ENCODE results near the gene THAP4.
A peak's percentile ranks its signal among the peaks of the same experiment; 100 is the strongest.

THAP4 gene

DNA sequence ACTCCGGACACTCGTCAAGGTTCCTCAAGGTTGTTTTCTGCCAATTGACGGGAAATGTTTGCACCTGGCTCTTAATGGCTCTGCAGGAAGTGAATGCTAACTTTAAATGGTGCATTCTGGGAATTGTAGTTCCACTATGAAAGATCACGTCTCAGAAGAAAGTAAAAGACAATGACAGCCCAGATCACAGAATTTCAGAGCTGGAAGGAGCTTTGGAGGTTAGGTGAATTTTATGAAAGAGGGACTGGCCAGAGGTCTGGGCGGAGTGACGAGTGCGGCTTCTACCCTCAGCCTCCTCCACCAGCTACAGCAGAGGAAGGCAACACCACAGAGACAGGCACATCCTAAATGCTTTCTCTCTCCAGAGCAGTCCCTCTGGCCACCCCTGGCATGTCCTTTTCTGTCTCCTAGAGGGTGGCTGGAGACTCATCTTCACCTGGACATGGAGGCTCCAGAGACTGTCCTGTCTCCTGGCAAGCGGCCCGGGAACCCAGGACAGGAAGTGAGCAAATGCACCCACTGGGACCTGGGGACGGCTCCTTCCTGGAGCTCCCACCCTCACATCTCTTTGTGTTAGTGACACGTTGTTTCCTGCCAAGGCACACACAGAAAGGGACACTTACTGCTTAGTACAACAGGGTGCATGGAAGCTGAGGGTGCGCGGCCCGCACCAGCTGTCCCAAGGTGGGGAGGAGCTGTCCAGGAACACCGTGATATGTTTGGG lies 19.4 kb downstream of the THAP4 start:
- no peak for DNase-seq
- in situ Hi-C loops (cut with MboI; ENCODE audit: low pct_unique_long_range_greater_than_20kb, low sequenced_read_pairs) = no loop called here

DNA sequence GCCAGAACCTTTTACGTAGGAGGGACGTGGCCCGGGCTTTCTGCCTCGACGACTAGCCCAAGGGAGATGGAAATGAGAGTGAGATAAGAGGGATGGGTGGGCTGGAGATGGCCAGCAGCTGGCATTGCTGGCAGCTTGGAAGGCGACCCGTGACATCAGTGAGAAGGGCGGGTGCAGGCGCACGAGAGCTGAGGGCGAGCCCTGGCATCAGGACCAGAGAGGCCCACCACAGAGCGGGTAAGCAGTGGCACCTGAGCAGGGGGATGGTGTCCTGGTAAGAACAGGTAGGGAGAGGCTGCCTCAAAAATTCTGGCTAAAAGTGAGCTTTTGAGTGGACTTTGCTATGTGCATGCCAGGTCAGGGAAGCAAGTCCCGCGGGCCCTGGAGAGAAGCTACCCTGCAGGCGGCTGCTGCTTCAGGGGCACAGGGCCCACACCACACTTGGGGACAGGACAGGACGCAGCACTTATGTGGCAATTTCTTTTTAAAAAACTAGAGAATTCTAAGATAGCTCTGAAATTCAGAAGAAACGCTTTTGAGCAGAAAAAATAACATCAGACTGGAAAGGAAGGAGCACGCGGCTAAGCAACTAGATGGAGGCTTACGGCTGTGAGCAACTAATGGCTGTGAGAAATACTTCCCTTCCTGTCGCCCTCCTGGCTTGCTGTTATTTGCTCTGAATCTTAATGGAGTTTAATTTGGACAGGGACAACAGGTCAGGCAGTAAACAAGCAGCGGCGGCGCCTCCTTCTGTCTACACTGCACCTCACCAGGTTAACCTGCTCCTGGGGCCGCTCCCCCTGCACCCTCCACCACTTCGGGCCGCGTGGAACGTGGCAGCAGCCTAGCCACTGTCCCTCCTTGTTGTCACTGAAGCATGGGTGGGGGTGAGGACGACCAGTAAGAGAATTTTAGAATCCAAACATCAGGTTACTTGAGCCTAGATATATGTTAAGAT lies 20.5 kb downstream of the THAP4 start:
- in situ Hi-C loops (cut with MboI; ENCODE audit: low pct_unique_long_range_greater_than_20kb, low sequenced_read_pairs) = no loop called here

DNA sequence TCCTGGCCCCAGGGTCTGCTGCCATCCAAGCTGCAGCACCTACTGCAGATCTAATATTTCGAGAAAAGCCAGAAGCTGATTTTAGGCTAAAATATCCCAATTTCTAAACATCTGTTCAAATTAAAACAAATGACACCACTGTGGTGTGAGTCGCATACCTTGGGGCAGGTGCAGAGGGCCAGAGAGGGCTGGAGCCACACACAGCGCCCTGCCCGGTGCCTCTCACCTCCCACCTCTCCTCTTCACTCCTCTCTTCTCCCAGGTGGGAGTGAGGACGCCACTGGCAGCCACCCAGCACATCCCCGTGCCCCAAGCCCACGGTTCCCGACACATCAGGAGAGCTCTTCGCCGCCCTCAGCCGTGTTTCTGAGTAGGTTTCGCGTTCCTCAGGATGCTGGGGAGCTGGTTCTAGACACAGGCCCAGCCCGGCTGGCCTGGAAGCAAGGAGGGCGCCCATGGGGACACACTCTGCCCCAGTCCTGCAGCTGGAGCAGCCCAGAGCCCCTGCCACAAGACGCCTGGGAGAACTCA lies 21.4 kb downstream of the THAP4 start:
- in situ Hi-C loops (cut with MboI; ENCODE audit: low pct_unique_long_range_greater_than_20kb, low sequenced_read_pairs) = no loop called here
- no peak for DNase-seq

More for the DNA sequence above, 20.5 kb downstream of the THAP4 start:
- DNase-seq = no peak

DNA sequence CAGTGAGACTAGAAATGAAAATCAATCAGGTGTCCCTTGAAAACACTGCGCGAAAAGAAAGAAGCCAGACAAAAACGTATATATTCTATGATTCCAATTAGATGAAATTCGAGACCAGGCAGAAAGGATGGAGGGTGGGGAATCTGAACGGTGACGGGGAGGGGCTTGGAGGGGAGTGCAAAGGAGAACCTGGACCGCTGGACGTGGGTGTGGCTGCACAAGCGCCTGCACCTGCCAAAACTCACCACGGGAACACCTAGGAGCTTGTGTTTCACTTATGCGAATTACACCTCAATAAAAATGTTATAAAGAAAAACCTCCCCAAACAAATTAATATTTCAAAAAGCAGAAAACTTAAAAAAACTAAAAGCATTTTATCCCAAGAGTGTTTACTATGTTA lies 21.9 kb downstream of the THAP4 start:
- DNase-seq = no peak
- in situ Hi-C loops (cut with MboI; ENCODE audit: low pct_unique_long_range_greater_than_20kb, low sequenced_read_pairs) = no loop called here

DNA sequence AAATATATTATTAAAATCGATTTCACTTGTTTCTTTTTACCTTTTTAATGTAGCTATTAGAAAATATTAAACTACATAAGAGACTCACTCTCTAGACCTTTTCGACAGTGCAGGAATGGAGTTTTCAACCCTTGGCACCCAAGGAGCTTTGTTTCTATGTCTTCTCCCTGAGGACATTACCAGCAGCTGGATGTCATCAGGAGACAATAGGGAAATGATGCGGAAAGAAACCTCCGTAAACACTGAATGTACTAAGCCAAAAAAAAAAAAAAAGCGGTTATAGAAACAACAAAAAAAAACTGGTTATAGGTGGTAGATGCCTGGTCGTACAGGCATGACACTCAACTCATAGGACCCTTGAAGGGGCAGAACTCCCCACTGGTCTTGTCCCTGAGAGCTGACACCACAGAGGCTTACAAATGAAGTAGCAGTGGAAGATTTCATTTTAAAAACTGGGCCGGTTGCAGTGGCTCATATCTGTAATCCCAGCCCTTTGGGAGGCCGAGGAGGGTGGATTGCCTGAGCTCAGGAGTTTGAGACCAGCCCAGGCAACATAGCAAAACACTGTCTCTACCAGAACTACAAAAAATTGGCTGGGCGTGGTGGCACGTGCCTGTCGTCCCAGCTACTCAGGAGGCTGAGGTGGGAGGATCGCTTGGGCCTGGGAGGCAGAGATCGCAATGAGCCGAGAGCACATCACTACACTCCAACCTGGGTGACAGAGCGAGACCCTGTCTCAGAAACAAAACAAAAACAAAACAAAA lies 23.8 kb downstream of the THAP4 start:
- in situ Hi-C loops (cut with MboI; ENCODE audit: low pct_unique_long_range_greater_than_20kb, low sequenced_read_pairs) = no loop called here
- DNase-seq = no peak

DNA sequence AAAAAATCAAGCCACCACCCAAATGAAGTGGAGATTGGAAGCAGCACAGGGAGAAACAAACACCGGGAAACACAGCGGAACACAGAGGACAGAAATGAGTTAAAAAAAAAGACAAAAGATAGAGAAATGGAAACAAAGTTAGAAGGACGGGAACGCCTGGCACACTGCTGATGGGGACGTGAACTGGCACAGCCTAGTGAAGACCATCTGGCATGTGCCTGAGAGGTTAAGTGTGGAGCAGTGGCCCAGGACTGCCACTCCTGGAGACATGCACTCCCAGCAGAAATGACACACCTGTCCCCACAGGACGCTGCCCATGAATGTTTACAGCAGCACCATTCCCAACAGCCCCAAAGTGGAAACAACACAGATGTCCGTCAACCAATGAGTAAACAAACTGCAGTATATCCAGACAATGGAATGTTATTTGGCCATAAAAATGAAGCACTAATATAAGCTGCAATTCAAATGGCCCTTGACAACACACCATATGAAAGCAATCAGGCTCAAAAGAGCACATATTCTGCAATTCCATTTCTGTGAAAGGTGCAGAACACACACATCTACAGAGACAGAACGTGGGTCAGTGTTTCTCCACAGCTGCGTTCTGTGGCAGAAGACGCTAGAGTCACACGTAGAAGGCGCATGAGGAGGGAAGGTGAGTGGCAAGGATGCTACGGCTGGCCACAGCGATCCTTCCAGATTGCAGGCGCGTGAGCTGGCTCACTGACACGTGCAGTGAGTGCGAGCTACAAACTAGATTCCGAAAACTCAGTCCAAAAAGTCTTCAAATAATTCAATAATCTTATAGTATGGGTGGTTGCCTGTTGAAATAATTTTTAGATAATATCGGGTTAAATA lies 24.6 kb downstream of the THAP4 start:
- in situ Hi-C loops (cut with MboI; ENCODE audit: low pct_unique_long_range_greater_than_20kb, low sequenced_read_pairs) = no loop called here
- DNase-seq = no peak

DNA sequence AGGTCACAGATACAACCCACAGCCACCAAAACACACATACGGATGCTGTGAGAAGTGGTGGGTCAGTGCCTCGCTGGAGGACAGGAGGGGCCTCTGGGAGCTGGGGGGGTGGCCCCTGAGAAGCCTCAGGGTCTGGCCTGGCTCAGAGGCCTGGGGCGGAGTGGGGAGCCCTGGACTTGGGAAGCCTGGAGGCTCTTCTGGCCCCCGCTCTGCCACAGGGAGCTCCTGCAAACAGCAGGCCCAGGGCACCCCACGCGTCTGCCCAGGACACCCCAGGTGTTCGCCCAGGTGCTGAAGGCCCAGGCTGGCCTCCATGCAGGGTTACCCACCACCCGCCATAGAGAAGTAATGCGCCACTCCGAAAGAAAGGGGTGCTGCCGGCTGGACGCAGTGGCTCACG lies 25.9 kb downstream of the THAP4 start:
- no peak for DNase-seq
- in situ Hi-C loops (cut with MboI; ENCODE audit: low pct_unique_long_range_greater_than_20kb, low sequenced_read_pairs) = no loop called here

DNA sequence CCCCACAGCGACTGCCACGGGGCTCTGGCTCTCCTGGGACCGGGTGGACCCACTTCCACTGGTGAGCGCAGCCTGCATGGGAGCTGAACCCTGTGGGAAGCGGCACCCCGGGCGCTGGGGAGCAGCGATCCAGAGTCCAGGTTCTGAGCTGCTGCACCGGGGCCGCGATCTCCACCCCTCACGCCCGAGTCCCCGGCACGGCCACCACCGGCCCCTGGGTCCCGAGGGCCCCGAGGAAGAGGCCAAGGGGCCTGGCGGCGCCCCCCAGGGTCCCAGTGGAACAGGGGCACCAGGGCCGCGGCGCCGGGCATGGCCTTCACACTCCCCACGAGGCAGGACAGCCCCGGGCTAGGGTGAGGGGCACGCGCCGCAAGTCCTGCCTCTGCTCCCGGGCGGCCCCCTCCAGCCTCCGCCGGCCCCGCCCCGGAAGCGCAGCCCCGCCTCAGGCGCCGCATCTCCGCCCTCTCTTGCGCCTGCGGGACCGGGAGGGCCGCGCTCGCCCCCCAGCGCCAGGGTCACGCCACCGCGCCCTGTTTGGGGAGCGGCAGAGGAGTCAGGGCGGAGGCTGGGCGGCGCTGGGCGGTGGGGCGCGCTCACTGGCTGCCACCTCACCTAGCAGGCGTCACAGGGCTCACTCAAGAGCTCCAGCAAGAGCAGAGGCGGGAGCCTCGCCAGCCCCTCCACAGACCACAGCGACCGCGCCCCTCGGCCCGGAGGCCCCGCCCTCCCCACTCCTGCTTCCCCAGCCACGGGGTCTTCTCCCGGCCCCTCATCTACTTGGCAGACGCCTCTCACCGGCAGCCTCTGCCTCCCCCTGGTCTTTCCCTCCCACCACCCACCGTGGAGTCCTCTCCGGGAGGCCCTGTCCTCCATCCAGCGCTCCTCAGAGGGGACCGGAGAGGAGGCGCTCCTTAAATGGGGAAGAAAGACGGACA lies 26.8 kb downstream of the THAP4 start:
- in situ Hi-C loops (cut with MboI; ENCODE audit: low pct_unique_long_range_greater_than_20kb, low sequenced_read_pairs) = no loop called here
- peak; percentile 95 for DNase-seq

DNA sequence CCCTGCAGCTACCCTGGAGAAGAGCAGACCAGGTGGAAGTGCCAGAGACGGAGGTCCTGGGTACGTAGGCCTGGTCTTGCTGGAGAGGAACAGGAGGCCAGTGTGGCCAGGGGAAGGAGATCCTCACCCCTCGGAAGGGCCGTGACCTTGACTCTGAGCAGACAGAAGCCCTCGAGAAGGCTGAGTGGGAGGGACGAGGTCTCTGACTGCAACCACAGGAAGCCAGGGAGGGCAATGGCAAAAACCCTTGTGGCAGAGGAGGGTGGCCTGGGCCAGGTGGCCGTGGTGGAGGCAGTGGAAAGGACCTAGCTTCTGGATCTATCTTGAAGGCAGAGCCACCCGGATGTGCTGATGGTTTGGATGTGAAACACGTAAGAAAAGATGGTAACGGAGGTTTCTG lies 28.1 kb downstream of the THAP4 start:
- in situ Hi-C loops (cut with MboI; ENCODE audit: low pct_unique_long_range_greater_than_20kb, low sequenced_read_pairs) = no loop called here
- DNase-seq = no peak

DNA sequence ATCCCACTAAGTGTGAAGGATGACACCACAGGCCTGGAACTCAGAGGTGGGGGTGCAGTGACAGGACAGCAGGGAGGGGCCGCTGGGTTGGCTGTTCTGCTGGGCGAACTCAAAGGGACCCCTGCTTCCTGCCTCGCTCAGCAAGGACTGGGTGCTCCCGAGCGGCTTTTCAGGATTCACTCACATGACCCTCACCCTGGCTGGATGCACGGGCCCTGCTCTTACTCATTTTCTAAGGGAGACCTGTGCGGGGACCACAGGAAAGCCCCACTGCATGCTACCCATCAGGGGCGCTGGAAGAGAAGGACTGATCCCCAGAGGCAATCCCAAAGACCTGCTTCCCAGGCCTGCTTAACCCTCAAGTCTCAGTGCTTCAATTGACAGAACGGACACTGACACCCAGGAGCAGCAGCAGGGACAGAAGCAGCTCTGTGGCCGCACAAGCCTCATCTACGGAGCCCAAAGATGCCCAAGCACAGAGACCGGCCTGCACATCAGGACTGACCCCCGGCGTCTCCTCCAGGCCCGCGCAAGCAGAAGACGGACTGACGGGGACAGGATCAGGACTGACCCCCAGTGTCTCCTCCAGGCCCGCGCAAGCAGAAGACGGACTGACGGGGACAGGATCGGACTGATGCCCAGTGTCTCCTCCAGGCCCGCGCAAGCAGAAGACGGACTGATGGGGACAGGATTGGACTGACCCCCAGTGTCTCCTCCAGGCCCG lies 29.6 kb downstream of the THAP4 start:
- in situ Hi-C loops (cut with MboI; ENCODE audit: low pct_unique_long_range_greater_than_20kb, low sequenced_read_pairs) = no loop called here
- DNase-seq = no peak

DNA sequence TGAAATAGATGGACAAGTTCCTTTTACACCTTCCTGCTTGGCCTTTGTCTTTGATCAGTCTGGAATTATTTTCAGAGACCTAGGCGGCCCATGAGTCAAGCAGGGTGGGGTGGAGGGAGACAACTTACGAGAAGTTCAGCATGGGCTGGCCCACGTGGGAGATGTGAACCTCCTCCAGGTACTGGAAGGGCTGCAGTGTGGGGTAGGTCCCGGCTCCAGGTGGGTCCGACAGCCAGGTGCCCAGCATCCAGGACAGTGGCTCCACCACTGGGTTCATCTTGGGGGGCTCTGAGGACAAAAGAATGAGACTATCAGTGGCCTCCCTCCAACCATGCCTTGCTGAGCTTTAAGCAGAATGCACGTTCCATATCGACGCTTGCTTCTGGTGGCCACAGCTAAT lies 30.8 kb downstream of the THAP4 start:
- in situ Hi-C loops (cut with MboI; ENCODE audit: low pct_unique_long_range_greater_than_20kb, low sequenced_read_pairs) = no loop called here
- no peak for DNase-seq

DNA sequence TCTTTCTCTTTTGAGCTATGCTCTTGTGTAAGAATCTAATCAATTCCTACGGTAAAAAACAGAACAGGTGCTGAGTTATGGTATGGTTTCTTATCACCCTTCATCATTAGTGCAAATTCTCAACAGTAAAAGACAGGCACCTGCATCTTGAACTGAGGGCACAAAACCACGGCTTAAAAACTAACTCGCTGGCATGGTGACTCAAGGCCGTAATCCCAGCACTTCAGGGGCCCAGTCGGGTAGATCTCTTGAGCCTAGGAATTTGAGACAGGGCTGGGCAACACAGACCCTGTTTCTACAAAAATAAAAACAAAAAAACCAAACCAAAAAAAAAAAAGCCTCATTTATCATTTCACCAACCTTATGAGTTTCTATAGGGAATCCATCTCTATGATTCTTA lies 33.3 kb downstream of the THAP4 start:
- in situ Hi-C loops (cut with MboI; ENCODE audit: low pct_unique_long_range_greater_than_20kb, low sequenced_read_pairs) = no loop called here
- no peak for DNase-seq

DNA sequence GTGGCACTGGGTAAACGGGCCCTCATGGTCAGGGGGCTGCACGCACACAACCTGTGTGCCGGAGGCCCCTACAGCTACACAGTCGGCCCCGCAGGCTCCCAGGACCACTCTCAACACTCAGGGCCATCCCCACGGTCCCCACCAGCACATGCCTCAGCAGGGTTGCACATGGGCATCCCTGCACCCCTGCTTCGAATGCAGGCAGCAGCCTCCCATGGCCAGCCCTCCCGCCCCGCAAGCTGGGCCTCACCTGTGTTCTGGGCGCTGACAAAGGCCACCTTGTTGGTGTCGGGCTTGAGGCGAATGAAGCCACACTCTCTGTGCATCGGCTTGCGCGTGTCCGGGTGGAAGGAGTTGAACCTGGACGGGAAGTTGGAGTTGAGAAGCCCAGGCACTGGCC lies 34.2 kb downstream of the THAP4 start:
- no peak for DNase-seq
- in situ Hi-C loops (cut with MboI; ENCODE audit: low pct_unique_long_range_greater_than_20kb, low sequenced_read_pairs) = no loop called here

DNA sequence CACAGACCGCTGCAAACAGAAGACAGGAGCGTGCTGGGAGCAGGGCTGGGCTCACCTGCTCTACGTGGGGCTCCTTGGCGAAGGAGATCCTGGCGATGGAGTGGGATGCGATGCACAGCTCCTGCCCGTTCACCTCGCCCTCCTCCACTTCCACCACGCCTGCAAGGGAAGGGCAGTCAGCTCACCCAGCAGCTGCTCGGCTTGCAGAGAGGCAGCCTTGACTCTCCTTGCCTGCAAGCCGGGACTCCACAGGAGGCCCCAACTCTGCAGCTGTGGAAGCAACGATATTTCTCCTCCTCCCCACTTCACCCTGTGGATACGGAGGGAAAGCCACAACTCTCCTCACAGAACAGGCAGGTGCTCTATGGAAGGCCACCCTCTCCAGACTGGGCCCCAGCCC lies 35.1 kb downstream of the THAP4 start:
- in situ Hi-C loops (cut with MboI; ENCODE audit: low pct_unique_long_range_greater_than_20kb, low sequenced_read_pairs) = no loop called here
- DNase-seq = no peak

DNA sequence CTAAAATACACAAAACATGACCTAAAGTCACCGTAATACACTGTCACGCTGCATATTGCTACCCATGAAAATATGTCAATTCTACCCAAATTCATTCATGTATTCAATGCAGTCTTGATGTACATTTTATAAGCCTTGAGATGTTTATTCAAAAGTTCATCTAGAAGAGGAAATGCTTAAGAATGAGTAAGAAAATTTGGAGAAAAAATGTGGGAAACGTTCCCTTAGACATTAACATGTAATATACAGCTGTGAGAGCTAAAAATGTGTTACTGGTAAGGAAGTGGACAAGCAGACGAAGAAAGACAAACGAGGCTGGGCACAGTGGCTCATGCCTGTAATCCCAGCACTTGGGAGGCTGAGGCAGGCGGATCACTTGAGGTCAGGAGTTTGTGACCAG lies 37.3 kb downstream of the THAP4 start:
- no peak for DNase-seq
- in situ Hi-C loops (cut with MboI; ENCODE audit: low pct_unique_long_range_greater_than_20kb, low sequenced_read_pairs) = no loop called here

DNA sequence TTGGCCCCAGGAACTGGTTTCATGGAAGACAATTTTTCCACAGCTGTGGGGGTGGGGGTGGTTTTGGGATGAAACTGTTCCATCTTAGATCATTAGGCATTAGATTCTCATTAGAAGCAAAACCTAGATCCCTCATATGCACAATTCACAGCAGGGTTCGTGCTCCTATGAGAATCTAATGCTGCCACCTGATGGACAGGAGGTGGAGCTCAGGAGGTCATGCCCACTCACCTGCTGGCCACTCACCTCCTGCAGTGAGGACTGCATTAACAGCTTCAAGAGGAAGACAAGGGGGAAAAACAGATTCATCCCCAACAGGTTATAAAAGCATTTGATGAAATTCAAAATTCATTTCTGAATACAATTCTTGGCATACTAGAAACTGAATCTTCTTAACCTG lies 38.5 kb downstream of the THAP4 start:
- in situ Hi-C loops (cut with MboI; ENCODE audit: low pct_unique_long_range_greater_than_20kb, low sequenced_read_pairs) = no loop called here
- DNase-seq = no peak

DNA sequence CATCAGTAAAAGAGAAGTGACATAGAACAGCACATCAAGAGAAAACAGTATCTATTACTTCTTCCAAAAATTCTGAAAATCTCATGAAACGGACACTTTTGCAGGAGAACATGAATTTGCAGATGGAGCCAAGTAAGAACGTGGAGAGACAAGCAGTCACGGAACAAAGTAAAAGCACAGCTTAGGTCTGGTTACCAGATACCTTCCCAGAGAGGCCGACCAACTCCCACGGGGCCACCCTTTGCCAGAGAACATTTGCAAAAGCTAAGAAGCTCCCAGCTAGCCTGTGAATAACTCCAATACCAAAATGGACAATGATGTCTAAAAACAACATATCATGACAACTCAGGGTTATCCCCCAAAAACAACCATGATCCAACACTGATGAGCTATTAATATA lies 38.9 kb downstream of the THAP4 start:
- in situ Hi-C loops (cut with MboI; ENCODE audit: low pct_unique_long_range_greater_than_20kb, low sequenced_read_pairs) = no loop called here
- DNase-seq = no peak

Data from KBM-7 (cell line).